NT2/D1 (cell line): ENCODE measurements around the gene PCDHGA12.
A peak's percentile ranks its signal among the peaks of the same experiment; 100 is the strongest.
"Not testable (repeated sequence)": the region's sequence is repeated elsewhere in the genome, so short reads cannot be mapped to it uniquely, and the experiment has no call there.

ENCODE experiments used
- DNase-seq: peaks from one replicate; pipeline ENCODE4 v3.0.0-alpha.2; 2011; ENCODE audit warnings: low read depth, low spot score
- H3K27me3 ChIP-seq: 2 replicates; pipeline ENCODE4 v1.6.0; 2011; ENCODE audit warnings: mild to moderate bottlenecking; ENCODE audit not compliant: insufficient read length, insufficient read depth
- H3K36me3 ChIP-seq: 2 replicates; pipeline ENCODE4 v1.6.1; 2011; ENCODE audit warnings: mild to moderate bottlenecking, low read length, mixed read lengths; ENCODE audit not compliant: insufficient read depth, insufficient read length
- H3K4me1 ChIP-seq: 2 replicates; pipeline ENCODE4 v1.5.1; 2011; ENCODE audit not compliant: insufficient read depth, insufficient read length
- H3K4me3 ChIP-seq: 2 replicates; pipeline ENCODE4 v1.5.1; 2011; ENCODE audit warnings: low read depth; ENCODE audit not compliant: insufficient read length
- H3K9ac ChIP-seq: 2 replicates; pipeline ENCODE4 v1.6.0; 2011; ENCODE audit warnings: low read depth; ENCODE audit not compliant: insufficient read length
- H3K9me3 ChIP-seq: 2 replicates; pipeline ENCODE4 v1.5.1; 2011; ENCODE audit warnings: mild to moderate bottlenecking, low read length; ENCODE audit not compliant: insufficient read depth
- SUZ12 ChIP-seq: IDR thresholded peaks from 2 replicates; pipeline ENCODE4 v1.6.1; 2011; ENCODE audit not compliant: insufficient read length, insufficient read depth; ENCODE audit errors: extremely low read depth
- YY1 ChIP-seq: IDR thresholded peaks from 2 replicates; pipeline ENCODE4 v1.6.1; 2011; ENCODE audit not compliant: insufficient read length, insufficient read depth
- ZNF274 ChIP-seq: IDR thresholded peaks from 2 replicates; pipeline ENCODE4 v1.6.1; 2011; ENCODE audit warnings: mild to moderate bottlenecking, low read depth, low read length

Gene PCDHGA12

GRCh38 chr5:141420855-141421488, 9.3 kb upstream of the PCDHGA12 start, which contains the start of gene PCDHGA11:
TSS of gene PCDHGA11 (plus strand) at chr5:141421051. CDS start at chr5:141421228, 177 bp downstream.
- H3K4me1 ChIP-seq: no peaks in the 10 kb centered on the region
- H3K9ac ChIP-seq: peak within 1 kb of the TSS; percentile 83
- H3K36me3 ChIP-seq: peaks cover 5% of the 10 kb centered on the region
- no peak for DNase-seq
- no peak for TF ChIP-seq ZNF274
- TF ChIP-seq YY1: peak; percentile 37
- peaks cover 52% of the 10 kb centered on the region for H3K9me3 ChIP-seq
- peak within 1 kb of the TSS; percentile 47 for H3K4me3 ChIP-seq
- peaks cover 25% of the 10 kb centered on the region for H3K27me3 ChIP-seq

DNA sequence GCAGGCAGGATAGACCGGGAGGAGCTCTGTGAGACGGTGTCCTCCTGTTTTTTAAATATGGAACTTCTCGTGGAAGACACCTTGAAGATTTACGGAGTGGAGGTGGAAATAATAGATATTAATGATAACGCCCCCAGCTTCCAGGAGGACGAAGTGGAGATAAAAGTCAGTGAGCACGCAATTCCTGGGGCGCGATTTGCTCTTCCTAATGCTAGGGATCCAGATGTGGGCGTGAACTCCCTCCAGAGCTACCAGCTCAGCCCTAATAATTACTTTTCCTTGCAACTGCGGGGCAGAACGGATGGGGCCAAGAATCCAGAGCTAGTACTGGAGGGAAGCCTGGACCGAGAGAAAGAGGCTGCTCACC, 8.8 kb upstream of the PCDHGA12 start:
- H3K9me3 ChIP-seq: peaks cover 52% of the 10 kb centered on the region
- H3K4me1 ChIP-seq: no peaks in the 10 kb centered on the region
- TF ChIP-seq YY1: no peak
- no peak for TF ChIP-seq SUZ12
- TF ChIP-seq ZNF274: no peak
- peak overlapping the region; percentile 47 for H3K4me3 ChIP-seq
- peaks cover 25% of the 10 kb centered on the region for H3K27me3 ChIP-seq
- peak overlapping the region; percentile 83 for H3K9ac ChIP-seq
- peaks cover 5% of the 10 kb centered on the region for H3K36me3 ChIP-seq
- no peak for DNase-seq

GRCh38 chr5:141422742-141423291, 7.5 kb upstream of the PCDHGA12 start:
- no peak for DNase-seq
- H3K9ac ChIP-seq: no peak overlapping the region
- H3K4me3 ChIP-seq: no peak overlapping the region
- peaks cover 57% of the 10 kb centered on the region for H3K9me3 ChIP-seq
- peaks cover 25% of the 10 kb centered on the region for H3K27me3 ChIP-seq
- no peaks in the 10 kb centered on the region for H3K4me1 ChIP-seq
- H3K36me3 ChIP-seq: peaks cover 10% of the 10 kb centered on the region
- TF ChIP-seq ZNF274 (no peak), YY1 (no peak), SUZ12 (no peak)

DNA sequence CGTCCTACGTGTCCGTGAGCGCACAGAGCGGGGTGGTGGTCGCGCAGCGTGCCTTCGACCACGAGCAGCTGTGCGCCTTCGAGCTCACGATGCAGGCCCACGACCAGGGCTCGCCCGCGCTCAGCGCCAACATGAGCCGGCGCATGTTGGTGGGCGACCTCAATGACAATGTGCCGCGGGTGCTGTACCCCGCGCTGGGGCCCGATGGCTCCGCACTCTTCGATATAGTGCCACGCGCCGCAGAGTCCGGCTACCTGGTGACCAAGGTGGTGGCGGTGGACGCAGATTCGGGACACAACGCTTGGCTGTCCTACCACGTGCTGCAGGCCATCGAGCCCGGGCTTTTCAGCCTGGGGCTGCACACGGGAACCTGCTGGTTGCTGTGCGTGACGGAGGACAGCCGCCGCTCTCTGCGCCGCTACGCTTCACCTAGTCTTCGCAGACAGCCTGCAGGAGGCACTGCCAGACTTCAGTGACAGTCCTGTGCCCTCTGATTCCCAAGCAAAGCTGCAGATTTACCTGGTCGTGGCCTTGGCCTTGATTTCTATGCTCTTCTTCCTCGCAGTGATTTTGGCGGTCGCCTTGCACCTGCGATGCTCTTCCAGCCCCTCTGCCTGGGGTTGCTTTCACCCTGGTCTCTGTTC, 2.4 kb upstream of the PCDHGA12 start:
- TF ChIP-seq YY1 (no peak), ZNF274 (no peak), SUZ12 (no peak)
- Histone ChIP-seq H3K27me3 (no peaks in the 10 kb centered on the region), H3K9me3 (peaks cover 39% of the 10 kb centered on the region), H3K4me1 (no peaks in the 10 kb centered on the region), H3K9ac (no peak overlapping the region), H3K4me3 (no peak overlapping the region), H3K36me3 (peaks cover 5% of the 10 kb centered on the region)
- DNase-seq: no peak

- TF ChIP-seq ZNF274: no peak
- no peak for TF ChIP-seq YY1
- no peak for TF ChIP-seq SUZ12
- Histone ChIP-seq H3K4me3 (no peak overlapping the region), H3K9me3 (peaks cover 28% of the 10 kb centered on the region; the same call in 1 of the 2 replicates), H3K9ac (no peak overlapping the region), H3K36me3 (peaks cover 5% of the 10 kb centered on the region), H3K4me1 (no peaks in the 10 kb centered on the region), H3K27me3 (no peaks in the 10 kb centered on the region)
- DNase-seq: no peak
Observed at GRCh38 chr5:141431286-141431685, 979 bp downstream of the PCDHGA12 start.

DNA sequence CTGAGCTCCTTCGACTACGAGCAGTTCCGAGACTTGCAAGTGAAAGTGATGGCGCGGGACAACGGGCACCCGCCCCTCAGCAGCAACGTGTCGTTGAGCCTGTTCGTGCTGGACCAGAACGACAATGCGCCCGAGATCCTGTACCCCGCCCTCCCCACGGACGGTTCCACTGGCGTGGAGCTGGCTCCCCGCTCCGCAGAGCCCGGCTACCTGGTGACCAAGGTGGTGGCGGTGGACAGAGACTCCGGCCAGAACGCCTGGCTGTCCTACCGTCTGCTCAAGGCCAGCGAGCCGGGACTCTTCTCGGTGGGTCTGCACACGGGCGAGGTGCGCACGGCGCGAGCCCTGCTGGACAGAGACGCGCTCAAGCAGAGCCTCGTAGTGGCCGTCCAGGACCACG, 2.0 kb downstream of the PCDHGA12 start:
- not testable (repeated sequence) for H3K27me3 ChIP-seq, H3K4me3 ChIP-seq, DNase-seq, H3K4me1 ChIP-seq, H3K36me3 ChIP-seq, H3K9ac ChIP-seq
- H3K9me3 ChIP-seq: peaks cover 27% of the 10 kb centered on the region; the same call in 1 of the 2 replicates

GRCh38 chr5:141432726-141433125, 2.4 kb downstream of the PCDHGA12 start:
- not testable (repeated sequence) for H3K4me3 ChIP-seq, H3K9ac ChIP-seq, H3K27me3 ChIP-seq, H3K4me1 ChIP-seq, H3K36me3 ChIP-seq, DNase-seq
- H3K9me3 ChIP-seq: peaks cover 23% of the 10 kb centered on the region; the same call in 1 of the 2 replicates

DNA sequence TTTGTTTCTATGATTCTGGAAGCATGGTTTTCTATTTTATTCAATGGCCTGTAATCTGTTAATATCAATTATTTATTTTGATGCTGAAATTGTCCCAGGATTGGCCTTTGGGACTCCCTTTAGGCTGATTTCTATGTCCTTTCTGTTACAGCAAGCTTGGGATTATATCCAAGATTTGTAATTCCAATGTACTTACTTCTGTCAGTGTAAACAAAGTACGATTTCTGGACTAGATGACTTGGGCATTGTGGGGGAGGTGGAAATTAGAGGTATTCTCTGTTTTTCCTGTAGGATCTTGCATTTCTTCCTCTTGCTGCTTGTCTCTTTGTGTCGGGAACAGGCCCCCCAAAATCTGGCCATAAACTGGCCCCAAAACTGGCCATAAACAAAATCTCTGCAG, 3.7 kb downstream of the PCDHGA12 start:
- peaks cover 18% of the 10 kb centered on the region; the same call in 1 of the 2 replicates for H3K9me3 ChIP-seq
- H3K9ac ChIP-seq: no peak overlapping the region
- no peak overlapping the region for H3K4me3 ChIP-seq
- DNase-seq: no peak
- H3K4me1 ChIP-seq: no peaks in the 10 kb centered on the region
- H3K36me3 ChIP-seq: no peaks in the 10 kb centered on the region
- H3K27me3 ChIP-seq: no peaks in the 10 kb centered on the region
- TF ChIP-seq YY1 (no peak), SUZ12 (no peak), ZNF274 (no peak)
